Glutamatergic neuron (in vitro differentiated cells): Measurements from ENCODE around the gene RCAN2. TPM values are rescaled to one million over a fixed set of nuclear protein-coding genes. Genes with fewer than 3 reads are reported as not detected.

ENCODE experiments used
- DNase-seq: peaks from one replicate; pipeline ENCODE4 v3.0.0; 2022
- H3K27ac Mint-ChIP-seq: one replicate; pipeline ENCODE4 v1.8.0; 2020; ENCODE audit warnings: mild to moderate bottlenecking, mixed read lengths, inconsistent platforms; ENCODE audit not compliant: unreplicated experiment
- H3K27me3 Mint-ChIP-seq: one replicate; pipeline ENCODE4 v1.8.0; 2020; ENCODE audit warnings: mild to moderate bottlenecking, moderate library complexity, mixed read lengths, inconsistent platforms; ENCODE audit not compliant: unreplicated experiment
- H3K36me3 Mint-ChIP-seq: one replicate; pipeline ENCODE4 v1.8.0; 2020; ENCODE audit warnings: mild to moderate bottlenecking, mixed read lengths, inconsistent platforms; ENCODE audit not compliant: unreplicated experiment
- H3K4me1 Mint-ChIP-seq: one replicate; pipeline ENCODE4 v1.8.0; 2020; ENCODE audit warnings: mild to moderate bottlenecking, low read depth, mixed read lengths, inconsistent platforms; ENCODE audit not compliant: unreplicated experiment
- H3K4me3 Mint-ChIP-seq: one replicate; pipeline ENCODE4 v1.8.0; 2020; ENCODE audit warnings: mild to moderate bottlenecking, mixed read lengths, inconsistent platforms; ENCODE audit not compliant: unreplicated experiment
- H3K9me3 Mint-ChIP-seq: one replicate; pipeline ENCODE4 v1.8.0; 2020; ENCODE audit warnings: mild to moderate bottlenecking, moderate library complexity, mixed read lengths, inconsistent platforms; ENCODE audit not compliant: unreplicated experiment
- CTCF ChIP-seq: fragments of 200-600 bp; sonication (generic); IDR thresholded peaks from one replicate; pipeline ENCODE4 v1.5.0; 2021; ENCODE audit not compliant: partially characterized antibody, unreplicated experiment
- total RNA-seq: library from RNA; stranded (reverse); fragmentation: NEBNext Ultra II Directional; extraction: Animal tissue kit (Norgen Biotek cat#: 25700); gene quantifications from one replicate; pipeline ENCODE4 v1.2.1, GENCODE V29; 2021; ENCODE audit not compliant: unreplicated experiment

The RCAN2 gene
- total RNA-seq, 1 donor from 2014 or later: 21.6 TPM

GRCh38 chr6:46528961-46529750 lies 37.9 kb upstream of the RCAN2 start:
- Mint-ChIP-seq H3K27me3 (peaks cover 1% of the 10 kb centered on the region), H3K27ac (no peak overlapping the region), H3K9me3 (no peaks in the 10 kb centered on the region), H3K4me1 (no peaks in the 10 kb centered on the region), H3K4me3 (no peak overlapping the region), H3K36me3 (no peaks in the 10 kb centered on the region)
- TF ChIP-seq CTCF: no peak
- no peak for DNase-seq

- H3K27ac Mint-ChIP-seq: no peak overlapping the region
- DNase-seq: no peak
- no peak overlapping the region for H3K4me3 Mint-ChIP-seq
- H3K4me1 Mint-ChIP-seq: no peaks in the 10 kb centered on the region
- H3K36me3 Mint-ChIP-seq: no peaks in the 10 kb centered on the region
- H3K9me3 Mint-ChIP-seq: peaks cover 1% of the 10 kb centered on the region
- H3K27me3 Mint-ChIP-seq: peaks cover 1% of the 10 kb centered on the region
- TF ChIP-seq CTCF: no peak
These were observed 35.4 kb upstream of the RCAN2 start for GRCh38 chr6:46526607-46527006.

- Mint-ChIP-seq H3K9me3 (peaks cover 1% of the 10 kb centered on the region), H3K27ac (no peak overlapping the region), H3K27me3 (peaks cover 1% of the 10 kb centered on the region), H3K4me3 (no peak overlapping the region), H3K4me1 (no peaks in the 10 kb centered on the region), H3K36me3 (no peaks in the 10 kb centered on the region)
- no peak for DNase-seq
- no peak for TF ChIP-seq CTCF
These were observed 34.3 kb upstream of the RCAN2 start for GRCh38 chr6:46525583-46525982.

GRCh38 chr6:46521464-46521971 lies 30.3 kb upstream of the RCAN2 start:
- no peak for TF ChIP-seq CTCF
- Mint-ChIP-seq H3K9me3 (peaks cover 1% of the 10 kb centered on the region), H3K4me3 (no peak overlapping the region), H3K27me3 (peaks cover 1% of the 10 kb centered on the region), H3K27ac (no peak overlapping the region), H3K4me1 (no peaks in the 10 kb centered on the region), H3K36me3 (no peaks in the 10 kb centered on the region)
- no peak for DNase-seq

- TF ChIP-seq CTCF: no peak
- Mint-ChIP-seq H3K36me3 (no peaks in the 10 kb centered on the region), H3K4me3 (no peak overlapping the region), H3K9me3 (no peaks in the 10 kb centered on the region), H3K27me3 (no peaks in the 10 kb centered on the region), H3K27ac (no peak overlapping the region), H3K4me1 (no peaks in the 10 kb centered on the region)
- no peak for DNase-seq
These were observed 26.0 kb upstream of the RCAN2 start for GRCh38 chr6:46517202-46517601.
